ENCODE results near the gene PDZD2. TPM values are rescaled to one million over a fixed set of nuclear protein-coding genes. Genes with fewer than 3 reads are reported as not detected.
"Not testable (repeated sequence)": the region's sequence is repeated elsewhere in the genome, so short reads cannot be mapped to it uniquely, and the experiment has no call there.

The PDZD2 gene
- total RNA-seq, 1 donor, result 0.52 TPM

DNA sequence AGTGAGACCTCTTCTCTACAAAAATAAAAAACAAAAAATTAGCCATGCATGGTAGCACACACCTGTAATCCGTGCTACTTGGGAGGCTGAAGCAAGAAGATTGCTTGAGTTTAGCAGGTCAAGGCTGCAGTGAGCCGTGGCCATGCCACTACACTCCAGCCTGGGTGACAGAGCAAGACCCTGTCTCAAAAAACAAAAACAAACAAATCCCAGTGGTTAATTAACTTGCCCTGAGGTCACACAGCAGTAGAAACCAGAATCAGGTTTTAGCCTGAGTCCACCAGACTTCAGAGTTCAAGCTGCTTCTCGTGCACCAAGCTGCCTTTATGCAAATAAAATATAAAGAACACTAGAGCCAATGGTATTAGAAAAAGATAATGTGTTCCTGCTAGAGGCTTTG is 365.5 kb downstream of the PDZD2 start:
- no peak overlapping the region for H3K4me3 ChIP-seq (ENCODE audit: low read length)
- no peaks in the 10 kb centered on the region for H3K4me1 ChIP-seq (ENCODE audit: insufficient read depth, low read length)
- no peaks in the 10 kb centered on the region for H3K9me3 ChIP-seq (ENCODE audit: low read depth, low read length)
- no peaks in the 10 kb centered on the region for H3K27me3 ChIP-seq (ENCODE audit: insufficient read depth, low read length)

DNA sequence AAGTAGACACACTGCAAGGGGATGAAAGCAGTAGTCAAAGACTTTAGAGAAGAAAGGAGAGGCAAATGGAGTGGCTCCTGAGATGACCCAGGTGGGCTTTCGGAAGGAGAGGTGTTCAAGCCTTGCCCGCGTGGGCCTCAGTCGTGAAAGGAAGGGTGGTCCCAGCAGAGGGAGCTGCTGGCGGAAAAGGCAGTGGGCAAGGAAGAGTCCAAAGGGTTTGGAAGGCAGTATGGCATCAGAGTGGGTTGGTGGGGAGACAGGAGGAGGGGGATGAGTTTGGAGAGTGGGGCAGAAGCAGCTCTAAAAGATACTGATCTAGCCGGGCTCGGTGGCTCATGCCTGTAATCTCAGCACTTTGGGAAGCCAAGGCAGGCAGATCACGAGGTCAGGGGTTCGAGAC is 369.8 kb downstream of the PDZD2 start:
- Histone ChIP-seq H3K4me3 (ENCODE audit: low read length) (no peak overlapping the region), H3K9me3 (ENCODE audit: low read depth, low read length) (no peaks in the 10 kb centered on the region), H3K27me3 (ENCODE audit: insufficient read depth, low read length) (no peaks in the 10 kb centered on the region), H3K4me1 (ENCODE audit: insufficient read depth, low read length) (no peaks in the 10 kb centered on the region)

DNA sequence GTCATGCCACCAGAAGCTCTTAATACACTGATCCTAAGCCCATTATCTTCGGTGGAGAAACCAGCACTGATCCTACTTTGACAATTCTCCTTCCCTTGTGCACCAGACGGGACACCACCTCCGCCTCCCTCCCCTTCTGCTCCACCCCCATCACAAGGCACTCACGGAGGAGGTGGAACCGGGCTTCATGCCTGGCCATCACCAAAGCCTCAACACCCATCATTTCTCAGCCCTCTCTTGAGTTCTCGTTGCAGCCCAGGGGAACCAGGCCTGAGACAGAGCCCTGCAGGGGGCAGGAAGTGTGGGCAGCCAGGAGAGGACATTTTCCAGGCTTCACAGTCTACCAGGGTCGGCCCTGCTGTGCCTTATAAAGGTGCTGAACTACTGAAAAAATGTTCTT is 374.7 kb downstream of the PDZD2 start:
- Histone ChIP-seq H3K9me3 (ENCODE audit: low read depth, low read length) (no peaks in the 10 kb centered on the region), H3K4me3 (ENCODE audit: low read length) (no peak overlapping the region), H3K27me3 (ENCODE audit: insufficient read depth, low read length) (no peaks in the 10 kb centered on the region), H3K4me1 (ENCODE audit: insufficient read depth, low read length) (no peaks in the 10 kb centered on the region)

DNA sequence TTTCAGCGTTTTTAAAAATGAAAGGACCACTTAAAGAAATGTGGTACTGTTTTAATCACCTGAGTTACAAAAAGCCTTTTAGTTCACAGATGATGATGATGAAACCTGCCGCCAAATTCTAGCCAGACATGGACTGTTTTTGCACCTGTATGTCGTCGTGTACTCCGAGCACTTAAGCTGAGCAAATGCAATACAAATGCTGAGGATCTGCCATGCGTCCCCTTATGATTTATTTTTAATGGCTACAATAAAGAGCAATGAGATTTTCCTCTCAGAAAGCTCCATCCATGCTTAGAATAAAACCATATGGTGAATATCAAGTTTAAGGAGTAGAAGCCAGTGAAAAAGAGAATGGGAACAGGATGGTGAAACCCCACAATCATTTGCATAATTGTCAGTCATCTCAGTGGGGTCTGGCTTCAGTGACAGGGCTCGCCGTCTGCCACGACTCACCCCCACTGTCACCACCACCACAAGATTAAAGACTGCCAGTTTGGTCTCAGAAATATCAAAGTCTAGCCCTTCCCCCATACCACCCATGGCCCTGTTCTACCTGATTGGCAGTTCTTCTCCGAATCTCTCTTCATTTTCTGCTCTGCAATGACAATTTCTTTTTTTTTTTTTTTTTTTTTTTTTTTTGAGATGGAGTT is 375.3 kb downstream of the PDZD2 start:
- Histone ChIP-seq H3K4me1 (ENCODE audit: insufficient read depth, low read length) (no peaks in the 10 kb centered on the region), H3K4me3 (ENCODE audit: low read length) (no peak overlapping the region), H3K27me3 (ENCODE audit: insufficient read depth, low read length) (no peaks in the 10 kb centered on the region), H3K9me3 (ENCODE audit: low read depth, low read length) (no peaks in the 10 kb centered on the region)

DNA sequence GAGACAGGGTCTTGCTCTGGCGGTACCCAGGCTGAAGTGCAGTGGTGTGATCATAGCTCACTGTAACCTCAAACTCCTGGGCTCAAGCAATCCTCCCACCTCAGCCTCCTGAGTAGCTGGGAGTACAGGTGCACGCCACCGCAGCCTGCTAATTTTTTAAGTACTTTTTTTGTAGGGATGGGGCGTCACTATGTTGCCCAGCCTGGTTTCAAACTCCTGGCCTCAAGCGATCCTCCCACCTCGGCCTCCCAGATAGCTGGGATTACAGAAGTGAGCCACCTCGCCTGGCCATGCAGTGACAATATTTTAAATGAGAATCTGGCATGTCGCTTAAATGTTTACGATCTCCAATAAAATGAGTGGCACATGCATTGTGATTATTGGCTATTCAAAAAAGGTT is 376.3 kb downstream of the PDZD2 start:
- H3K9me3 ChIP-seq (ENCODE audit: low read depth, low read length); H3K4me3 ChIP-seq (ENCODE audit: low read length); H3K4me1 ChIP-seq (ENCODE audit: insufficient read depth, low read length); H3K27me3 ChIP-seq (ENCODE audit: insufficient read depth, low read length): not testable (repeated sequence)

DNA sequence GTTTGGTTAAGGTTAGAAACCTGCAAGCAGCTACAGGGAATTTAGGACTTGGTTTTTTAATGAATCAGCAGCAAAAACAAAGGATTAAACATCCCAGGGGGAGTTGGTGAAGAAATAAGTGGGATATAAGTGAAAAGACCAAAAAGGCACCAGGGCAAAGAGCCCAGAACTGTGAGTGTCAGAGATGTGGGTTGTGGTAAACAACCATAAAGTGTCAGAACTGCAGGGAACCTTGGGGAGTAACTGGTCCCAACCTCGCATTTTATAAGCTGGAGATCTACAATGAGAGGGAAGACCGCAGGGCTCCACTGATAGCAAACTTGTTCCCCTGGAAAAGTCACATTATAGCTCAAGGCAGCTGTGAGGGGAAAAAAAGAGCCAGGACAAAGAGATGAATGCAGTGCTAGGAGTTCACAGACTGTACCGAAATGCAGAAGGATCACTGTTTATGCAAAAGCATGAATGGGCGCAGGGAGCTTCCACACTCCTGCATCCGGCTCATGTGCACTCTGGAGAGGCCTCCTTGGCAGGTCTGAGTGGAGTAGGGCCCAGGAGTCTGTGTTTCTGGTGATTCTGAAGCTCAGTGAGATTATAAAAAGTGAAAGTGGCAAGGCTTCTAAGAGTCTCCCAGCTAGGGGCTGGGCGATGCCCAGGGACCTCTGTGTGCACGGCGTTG is 378.9 kb downstream of the PDZD2 start:
- H3K9me3 ChIP-seq (ENCODE audit: low read depth, low read length), result no peaks in the 10 kb centered on the region
- peaks cover 8% of the 10 kb centered on the region for H3K4me1 ChIP-seq (ENCODE audit: insufficient read depth, low read length)
- no peaks in the 10 kb centered on the region for H3K27me3 ChIP-seq (ENCODE audit: insufficient read depth, low read length)
- H3K4me3 ChIP-seq (ENCODE audit: low read length), result no peak overlapping the region

DNA sequence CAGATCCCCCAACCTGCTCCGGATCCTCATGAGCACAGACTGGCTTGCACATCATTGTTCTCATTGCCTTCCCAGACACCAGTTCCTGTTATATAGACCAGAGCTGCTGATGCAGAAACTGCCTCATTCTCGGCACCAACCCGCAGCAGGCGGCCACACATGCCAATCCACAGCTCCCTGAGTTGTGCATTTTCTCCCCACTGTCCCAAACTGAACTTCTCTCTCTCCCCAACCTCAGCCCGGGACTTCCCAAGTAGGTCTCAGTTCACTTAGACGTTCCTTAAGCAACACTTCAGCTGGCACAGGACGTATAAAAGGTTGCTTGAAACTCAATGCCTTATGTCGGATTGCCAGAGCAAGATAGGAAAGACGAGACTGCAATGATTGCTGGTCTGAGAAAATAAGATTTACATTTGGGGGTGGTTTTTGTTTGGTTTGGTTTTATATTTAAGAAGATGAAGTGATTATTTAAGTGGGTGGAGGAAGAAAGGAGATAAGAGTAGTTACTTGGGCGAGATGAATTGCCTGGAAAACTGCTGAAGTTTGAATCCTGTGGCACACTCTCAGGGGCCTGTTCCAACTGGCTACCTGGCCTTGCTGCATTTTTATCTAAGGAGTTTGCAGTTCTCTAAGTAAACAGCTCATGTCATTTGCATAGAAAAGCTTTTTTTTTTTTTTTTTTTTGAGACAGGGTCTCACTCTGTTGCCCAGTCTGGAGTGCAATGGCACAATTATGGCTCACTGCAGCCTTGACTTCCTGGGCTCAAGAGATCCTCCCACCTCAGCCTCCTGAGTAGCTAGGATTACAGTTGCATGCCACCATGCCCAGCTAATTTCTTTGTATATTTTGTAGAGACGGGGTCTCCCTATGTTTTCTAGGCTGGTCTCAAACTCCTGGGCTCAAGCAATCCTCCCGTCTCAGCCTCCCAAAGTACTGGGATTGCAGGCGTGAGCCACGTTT is 379.8 kb downstream of the PDZD2 start:
- Histone ChIP-seq H3K27me3 (ENCODE audit: insufficient read depth, low read length) (no peaks in the 10 kb centered on the region), H3K9me3 (ENCODE audit: low read depth, low read length) (no peaks in the 10 kb centered on the region), H3K4me1 (ENCODE audit: insufficient read depth, low read length) (peaks cover 14% of the 10 kb centered on the region), H3K4me3 (ENCODE audit: low read length) (no peak overlapping the region)

DNA sequence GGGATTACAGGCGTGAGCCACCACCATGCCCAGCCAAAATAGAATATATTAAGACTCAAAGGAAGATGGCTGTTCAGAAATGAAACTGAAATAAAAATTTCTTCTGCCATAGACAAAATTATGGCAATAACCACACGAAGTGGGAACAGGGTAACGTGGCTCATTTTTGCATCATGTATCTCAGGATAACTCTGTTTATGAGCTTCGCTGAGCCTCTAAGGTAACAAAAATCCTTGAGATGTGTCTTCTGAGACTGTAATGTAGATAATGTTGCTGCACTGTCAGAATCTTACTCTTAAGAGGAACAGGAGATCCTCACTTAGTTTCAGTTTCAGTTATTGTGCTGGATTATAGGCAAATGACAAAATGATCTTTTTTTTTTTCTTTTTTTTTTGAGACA is 381.3 kb downstream of the PDZD2 start:
- Histone ChIP-seq H3K4me3 (ENCODE audit: low read length) (peak overlapping the region; percentile 49), H3K9me3 (ENCODE audit: low read depth, low read length) (no peaks in the 10 kb centered on the region), H3K27me3 (ENCODE audit: insufficient read depth, low read length) (no peaks in the 10 kb centered on the region), H3K4me1 (ENCODE audit: insufficient read depth, low read length) (peaks cover 14% of the 10 kb centered on the region)

DNA sequence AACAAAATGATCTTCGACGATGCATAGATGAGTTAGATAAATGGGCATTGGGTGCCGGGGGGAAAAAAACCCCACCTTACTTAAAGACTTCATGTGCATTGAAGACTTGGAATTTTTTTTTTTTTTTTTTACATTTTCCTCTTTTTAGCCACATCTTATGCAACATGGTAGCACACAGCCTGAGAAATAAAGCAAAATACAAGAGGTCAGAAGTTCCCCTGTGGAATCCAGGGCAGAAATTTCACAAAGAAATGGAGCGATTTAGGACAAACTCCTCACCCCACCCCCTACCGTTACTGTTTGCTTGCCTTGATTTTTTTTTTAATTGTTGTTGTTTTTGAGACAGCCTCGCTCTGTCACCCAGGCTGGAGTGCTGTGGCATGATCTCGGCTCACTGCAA is 382.0 kb downstream of the PDZD2 start:
- Histone ChIP-seq H3K4me3 (ENCODE audit: low read length) (no peak overlapping the region), H3K9me3 (ENCODE audit: low read depth, low read length) (no peaks in the 10 kb centered on the region), H3K4me1 (ENCODE audit: insufficient read depth, low read length) (peaks cover 14% of the 10 kb centered on the region), H3K27me3 (ENCODE audit: insufficient read depth, low read length) (no peaks in the 10 kb centered on the region)

DNA sequence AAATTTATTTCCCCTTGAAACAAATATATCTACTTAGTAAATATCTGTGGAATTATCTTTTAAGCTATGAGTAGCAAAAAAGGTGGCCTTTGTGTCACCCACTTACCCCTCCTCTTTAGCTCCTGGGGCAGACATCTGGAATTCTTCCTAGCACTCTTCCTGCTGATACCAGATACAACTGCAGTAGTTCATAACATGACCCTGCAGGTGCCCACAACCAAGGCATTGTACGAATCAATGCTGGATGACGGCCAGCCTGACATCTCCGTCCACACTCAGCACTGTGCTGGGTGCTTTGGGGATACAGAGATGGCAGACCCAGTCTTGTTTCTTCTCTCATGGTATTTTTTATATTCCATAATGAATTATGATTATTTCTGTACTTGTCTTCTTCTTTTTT is 382.8 kb downstream of the PDZD2 start:
- H3K27me3 ChIP-seq (ENCODE audit: insufficient read depth, low read length), result no peaks in the 10 kb centered on the region
- no peaks in the 10 kb centered on the region for H3K9me3 ChIP-seq (ENCODE audit: low read depth, low read length)
- no peak overlapping the region for H3K4me3 ChIP-seq (ENCODE audit: low read length)
- peaks cover 14% of the 10 kb centered on the region for H3K4me1 ChIP-seq (ENCODE audit: insufficient read depth, low read length)

DNA sequence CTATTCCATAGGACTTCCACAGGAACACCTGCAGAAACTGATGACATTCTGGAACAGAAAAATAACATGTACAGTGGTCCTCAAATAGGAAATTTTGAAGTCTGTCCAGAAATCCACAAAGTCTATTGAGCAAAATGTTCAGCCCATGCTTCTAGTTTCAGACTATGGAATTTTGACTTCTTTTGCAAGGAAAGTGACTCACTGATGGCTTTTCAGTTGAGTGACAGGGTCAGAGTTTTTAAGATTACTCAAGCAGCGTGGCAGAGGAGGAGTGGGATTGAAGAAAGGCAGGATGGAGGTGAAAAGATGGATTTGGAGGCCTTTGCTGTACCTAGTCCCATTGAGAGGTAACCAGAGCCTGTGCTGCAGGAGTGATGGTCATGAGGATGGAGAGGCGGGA is 383.7 kb downstream of the PDZD2 start:
- Histone ChIP-seq H3K27me3 (ENCODE audit: insufficient read depth, low read length) (no peaks in the 10 kb centered on the region), H3K4me1 (ENCODE audit: insufficient read depth, low read length) (peaks cover 18% of the 10 kb centered on the region), H3K9me3 (ENCODE audit: low read depth, low read length) (no peaks in the 10 kb centered on the region), H3K4me3 (ENCODE audit: low read length) (no peak overlapping the region)

DNA sequence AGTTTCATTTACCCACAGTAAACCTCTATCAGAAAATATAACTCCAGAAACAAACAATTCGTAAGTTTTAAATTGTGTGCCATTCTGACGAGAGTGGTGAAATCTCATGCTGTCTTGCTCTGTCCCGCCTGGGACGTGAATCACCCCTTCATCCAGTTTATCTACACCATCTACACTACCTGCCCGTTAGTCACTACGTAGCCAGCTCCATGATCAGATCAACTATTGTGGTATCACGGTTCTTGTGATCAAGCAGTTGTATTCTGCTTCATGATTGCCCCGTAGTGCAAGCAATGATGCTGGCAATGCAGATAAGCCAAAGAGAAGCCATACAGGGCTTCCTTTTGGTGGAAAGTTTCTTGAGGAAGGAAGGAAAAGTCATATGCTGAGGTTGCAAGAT is 384.9 kb downstream of the PDZD2 start:
- no peak overlapping the region for H3K4me3 ChIP-seq (ENCODE audit: low read length)
- peaks cover 24% of the 10 kb centered on the region for H3K4me1 ChIP-seq (ENCODE audit: insufficient read depth, low read length)
- no peaks in the 10 kb centered on the region for H3K27me3 ChIP-seq (ENCODE audit: insufficient read depth, low read length)
- no peaks in the 10 kb centered on the region for H3K9me3 ChIP-seq (ENCODE audit: low read depth, low read length)

DNA sequence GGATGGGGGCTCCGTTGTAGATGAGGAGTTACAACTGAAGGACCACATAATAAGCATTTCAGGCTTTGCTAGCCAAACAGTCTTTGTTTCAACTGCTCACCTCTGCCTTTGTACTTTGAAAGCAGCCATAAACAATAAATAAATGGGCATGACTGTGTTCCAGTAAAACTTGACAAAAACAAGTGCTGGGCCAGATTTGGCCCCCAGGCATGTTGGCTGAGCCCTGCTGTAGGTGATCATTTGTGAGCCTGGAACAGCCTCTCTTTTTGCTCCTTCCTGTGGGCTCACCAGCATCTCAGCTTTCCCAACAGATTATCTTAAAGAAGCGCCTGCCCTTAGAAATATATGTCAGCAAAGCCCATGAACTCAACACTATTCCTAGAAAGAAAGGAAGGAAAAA is 385.8 kb downstream of the PDZD2 start:
- no peaks in the 10 kb centered on the region for H3K27me3 ChIP-seq (ENCODE audit: insufficient read depth, low read length)
- H3K9me3 ChIP-seq (ENCODE audit: low read depth, low read length), result no peaks in the 10 kb centered on the region
- peaks cover 24% of the 10 kb centered on the region for H3K4me1 ChIP-seq (ENCODE audit: insufficient read depth, low read length)
- no peak overlapping the region for H3K4me3 ChIP-seq (ENCODE audit: low read length)

DNA sequence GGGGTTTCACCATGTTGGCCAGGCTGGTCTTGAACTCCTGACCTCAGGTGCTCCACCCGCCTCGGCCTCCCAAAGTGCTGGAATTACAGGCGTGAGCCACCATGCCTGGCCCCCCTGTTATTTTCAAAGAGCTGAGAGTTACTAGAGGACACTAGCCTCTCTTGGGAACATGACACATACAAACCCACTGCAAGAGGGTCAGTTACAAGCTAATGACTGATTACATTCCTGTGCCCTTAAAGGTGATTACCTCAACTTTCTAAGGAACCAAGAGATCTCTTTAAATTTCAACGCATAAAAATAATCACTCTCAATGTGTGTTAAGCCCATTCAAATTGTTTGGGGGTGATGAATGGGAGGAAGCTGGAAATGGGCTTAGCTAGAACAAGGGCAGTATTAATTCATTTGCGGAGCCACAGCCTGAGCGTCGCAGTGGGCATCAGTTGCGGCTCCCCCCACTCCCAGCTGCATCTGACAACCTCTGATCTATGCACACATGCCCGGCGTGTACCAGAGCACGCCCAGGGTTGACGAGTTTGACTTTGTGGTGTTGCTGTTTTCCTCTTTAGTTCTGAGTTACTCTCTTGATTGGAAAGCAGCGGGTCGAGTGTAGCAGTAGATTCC is 388.3 kb downstream of the PDZD2 start:
- Histone ChIP-seq H3K9me3 (ENCODE audit: low read depth, low read length) (no peaks in the 10 kb centered on the region), H3K4me3 (ENCODE audit: low read length) (no peak overlapping the region), H3K4me1 (ENCODE audit: insufficient read depth, low read length) (peaks cover 16% of the 10 kb centered on the region), H3K27me3 (ENCODE audit: insufficient read depth, low read length) (no peaks in the 10 kb centered on the region)
